MM.1S (cell line): Measurements from ENCODE around the gene SLC37A3.

Experiments
- CTCF ChIP-seq: fragments of 300-600 bp; sonication (generic); IDR thresholded peaks from 2 replicates; pipeline ENCODE4 v1.5.1; 2016; ENCODE audit warnings: antibody characterized with exemption, low read length, mixed read lengths
- EZH2phosphoT487 ChIP-seq: fragments of 300-600 bp; sonication (generic); IDR thresholded peaks from 2 replicates; pipeline ENCODE4 v1.6.1; 2018; ENCODE audit warnings: antibody characterized with exemption, low read length

- TF ChIP-seq EZH2phosphoT487 (no peak), CTCF (no peak)
Measured at GRCh38 chr7:140384894-140385545, 13.3 kb downstream of the SLC37A3 start.
